H1 (cell line): ENCODE results near the gene MMD. TPM values are rescaled to one million over a fixed set of nuclear protein-coding genes. Genes with fewer than 3 reads are reported as not detected.

Experiments used
- CTCF ChIA-PET: fragments of 300-600 bp; sonication (Branson Sonifier 250); formaldehyde crosslinking; loops from one replicate; lab custom pipeline; 2021; ENCODE audit not compliant: partially characterized antibody; lab: Charles Lee
- POLR2A ChIA-PET: fragments of 300-600 bp; sonication (Branson Sonifier 250); formaldehyde crosslinking; loops from one replicate; lab custom pipeline; 2021; ENCODE audit warnings: inconsistent platforms; ENCODE audit not compliant: partially characterized antibody; lab: Charles Lee
- DNase-seq, 2 experiments: peaks; one replicate each; pipeline versions ENCODE4 v3.0.0 to v3.0.0-alpha.2; 2010 to 2022; ENCODE audit warnings: low spot score in 2 of 2, low read depth in 1 of 2, mixed read lengths in 1 of 2
- FAIRE-seq: peaks from 2 replicates; lab custom pipeline; 2011; peaks lifted over from hg19 to GRCh38; lab: Jason Lieb, UNC
- H2AFZ ChIP-seq: 2 replicates; pipeline ENCODE4 v1.8.1; 2012; ENCODE audit warnings: low read length, inconsistent platforms
- H2AK5ac ChIP-seq: 2 replicates; pipeline ENCODE4 v1.6.1; 2013; ENCODE audit warnings: low read depth, low read length
- H2BK120ac ChIP-seq: replicated peaks from 2 replicates; pipeline ENCODE3; 2013; ENCODE audit warnings: low read depth, low read length, inconsistent platforms
- H2BK12ac ChIP-seq: 2 replicates; pipeline ENCODE4 v1.6.1; 2013; ENCODE audit warnings: low read depth, low read length
- H2BK15ac ChIP-seq: 2 replicates; pipeline ENCODE4 v1.6.1; 2013; ENCODE audit warnings: low read length
- H2BK20ac ChIP-seq: 2 replicates; pipeline ENCODE4 v1.6.1; 2013; ENCODE audit warnings: low read length
- H2BK5ac ChIP-seq: 2 replicates; pipeline ENCODE4 v1.6.1; 2013; ENCODE audit warnings: low read depth, low read length
- H3K14ac ChIP-seq: 2 replicates; pipeline ENCODE4 v1.6.1; 2013; ENCODE audit warnings: inconsistent platforms; ENCODE audit not compliant: insufficient read length
- H3K18ac ChIP-seq: 2 replicates; pipeline ENCODE4 v1.6.1; 2013; ENCODE audit warnings: low read length; ENCODE audit errors: extremely low read depth
- H3K23ac ChIP-seq: 2 replicates; pipeline ENCODE4 v1.6.1; 2013; ENCODE audit warnings: inconsistent platforms; ENCODE audit not compliant: insufficient read length
- H3K23me2 ChIP-seq: 2 replicates; pipeline ENCODE4 v1.6.1; 2013; ENCODE audit warnings: low read depth, low read length
- H3K27ac ChIP-seq: 2 replicates; pipeline ENCODE4 v1.6.1; 2011; ENCODE audit warnings: low read depth, low read length, inconsistent platforms
- H3K27me3 ChIP-seq, 4 experiments: replicated peaks in 1 of 4; 1 replicate in 1 of 4; 2 replicates in 3 of 4; pipeline versions ENCODE4 v1.6.1 to v1.8.1; 2011 to 2013; ENCODE audit warnings: low read length in 3 of 4, mild to moderate bottlenecking in 3 of 4, inconsistent platforms in 2 of 4, mixed read lengths in 2 of 4, moderate library complexity in 1 of 4; ENCODE audit not compliant: control insufficient read depth in 3 of 4, insufficient read depth in 3 of 4; ENCODE audit errors: extremely low read depth in 1 of 4
- H3K36me3 ChIP-seq, 4 experiments: 2 replicates each; pipeline versions ENCODE4 v1.6.1 to v1.8.1; 2011 to 2013; ENCODE audit warnings: mild to moderate bottlenecking in 4 of 4, low read length in 3 of 4, moderate library complexity in 2 of 4, control low read depth in 1 of 4, inconsistent platforms in 1 of 4; ENCODE audit not compliant: insufficient read depth in 4 of 4, control insufficient read depth in 2 of 4
- H3K4ac ChIP-seq: replicated peaks from 2 replicates; pipeline ENCODE3; 2013; ENCODE audit warnings: low read length, low read depth, mixed read lengths, inconsistent platforms; ENCODE audit not compliant: insufficient read length
- H3K4me1 ChIP-seq, 4 experiments: replicated peaks in 1 of 4; 1 replicate in 1 of 4; 2 replicates in 3 of 4; pipeline versions ENCODE4 v1.6.1 to v1.8.1; 2011 to 2013; ENCODE audit warnings: low read length in 3 of 4, inconsistent platforms in 2 of 4, mixed read lengths in 1 of 4; ENCODE audit not compliant: insufficient read depth in 4 of 4, control insufficient read depth in 3 of 4
- H3K4me2 ChIP-seq, 2 experiments: 2 replicates each; pipeline versions ENCODE4 v1.6.1 to v1.8.1; 2011 to 2013; ENCODE audit warnings: low read depth in 2 of 2, low read length in 2 of 2, control low read depth in 1 of 2, inconsistent platforms in 1 of 2, mild to moderate bottlenecking in 1 of 2; ENCODE audit not compliant: insufficient read depth in 1 of 2
- H3K4me3 ChIP-seq, 4 experiments: fragments of 200-600, 300-600 bp in 1 of 4; sonication (generic), shearing (Covaris generic), sonication (Bioruptor Twin) in 1 of 4; 2 replicates each; pipeline versions ENCODE4 v1.5.1 to v1.8.1; 2011 to 2016; ENCODE audit warnings: low read length in 4 of 4, low read depth in 3 of 4, control low read depth in 2 of 4, inconsistent platforms in 2 of 4, mild to moderate bottlenecking in 2 of 4, mixed read lengths in 1 of 4, moderate library complexity in 1 of 4; ENCODE audit not compliant: insufficient read depth in 2 of 4; ENCODE audit errors: extremely low read depth in 1 of 4
- H3K56ac ChIP-seq: replicated peaks from 2 replicates; pipeline ENCODE3; 2013; ENCODE audit warnings: low read depth, mild to moderate bottlenecking, mixed read lengths, low read length, inconsistent platforms; ENCODE audit not compliant: insufficient read length
- H3K79me1 ChIP-seq: 2 replicates; pipeline ENCODE4 v1.6.1; 2013; ENCODE audit warnings: low read depth, low read length, control low read depth
- H3K79me2 ChIP-seq, 2 experiments: 2 replicates each; pipeline versions ENCODE4 v1.6.1 to v1.8.1; 2012 to 2013; ENCODE audit warnings: low read length in 2 of 2, mild to moderate bottlenecking in 2 of 2, inconsistent platforms in 1 of 2; ENCODE audit not compliant: insufficient read depth in 2 of 2, control insufficient read depth in 1 of 2
- H3K9ac ChIP-seq, 4 experiments: replicated peaks in 1 of 4; 1 replicate in 1 of 4; 2 replicates in 3 of 4; pipeline versions ENCODE4 v1.6.1 to v1.8.1; 2011 to 2013; ENCODE audit warnings: low read depth in 3 of 4, low read length in 3 of 4, control low read depth in 2 of 4, mild to moderate bottlenecking in 2 of 4, moderate library complexity in 2 of 4, inconsistent platforms in 1 of 4; ENCODE audit errors: extremely low read depth in 1 of 4
- H3K9me3 ChIP-seq, 2 experiments: 2 replicates each; pipeline versions ENCODE4 v1.6.1 to v1.8.1; 2012 to 2013; ENCODE audit warnings: mild to moderate bottlenecking in 2 of 2, moderate library complexity in 2 of 2, control low read depth in 1 of 2, inconsistent platforms in 1 of 2, low read depth in 1 of 2, low read length in 1 of 2, mixed read lengths in 1 of 2; ENCODE audit not compliant: insufficient read depth in 2 of 2
- H4K20me1 ChIP-seq, 2 experiments: replicated peaks in 1 of 2; 2 replicates each; pipeline versions ENCODE3 to v1.8.1; 2011 to 2013; ENCODE audit warnings: inconsistent platforms in 2 of 2, low read length in 2 of 2, mild to moderate bottlenecking in 1 of 2; ENCODE audit not compliant: insufficient read depth in 2 of 2, control insufficient read depth in 1 of 2
- H4K5ac ChIP-seq: 2 replicates; pipeline ENCODE4 v1.6.1; 2013; ENCODE audit warnings: low read length, low read depth, mixed read lengths, inconsistent platforms; ENCODE audit not compliant: insufficient read length
- H4K8ac ChIP-seq: 2 replicates; pipeline ENCODE4 v1.8.0; 2013; ENCODE audit warnings: mild to moderate bottlenecking, moderate library complexity, low read length, inconsistent platforms; ENCODE audit not compliant: insufficient read depth; ENCODE audit errors: extremely low read depth
- H4K91ac ChIP-seq: replicated peaks from 2 replicates; pipeline ENCODE3; 2013; ENCODE audit warnings: low read length, mixed read lengths, inconsistent platforms; ENCODE audit not compliant: insufficient read length
- BCL11A ChIP-seq, 2 experiments: IDR thresholded peaks; one replicate each; pipeline ENCODE4 v1.6.1; 2011; ENCODE audit warnings: low read depth in 2 of 2, low read length in 2 of 2, mild to moderate bottlenecking in 2 of 2
- POLR2A ChIP-seq, 2 experiments: IDR thresholded peaks; 1 replicate in 1 of 2; 2 replicates in 1 of 2; pipeline ENCODE4 v1.6.1; 2011; ENCODE audit warnings: low read depth in 2 of 2, low read length in 2 of 2, mild to moderate bottlenecking in 2 of 2; ENCODE audit errors: control extremely low read depth in 1 of 2
- RAD21 ChIP-seq, 2 experiments: IDR thresholded peaks in 1 of 2; conservative IDR thresholded peaks in 1 of 2; 2 replicates each; pipeline ENCODE4 v1.6.1; 2011; ENCODE audit warnings: low read depth in 2 of 2, low read length in 2 of 2, improper control_type of control experiment in 1 of 2, inconsistent platforms in 1 of 2, mild to moderate bottlenecking in 1 of 2, moderate library complexity in 1 of 2
- RNF2 ChIP-seq: fragments of 200-900, 300-1000 bp; sonication (generic); IDR thresholded peaks from 2 replicates; pipeline ENCODE4 v1.7.1; 2016; ENCODE audit warnings: borderline replicate concordance, low read depth, mild to moderate bottlenecking, antibody characterized with exemption, low read length; ENCODE audit not compliant: poor library complexity, severe bottlenecking; ENCODE audit errors: missing control alignments
- SUZ12 ChIP-seq: fragments of 200-600 bp; sonication (generic); IDR thresholded peaks from 2 replicates; pipeline ENCODE4 v1.6.1; 2012; ENCODE audit warnings: mild to moderate bottlenecking, inconsistent platforms, low read length, moderate library complexity, mixed read lengths
- TAF7 ChIP-seq: optimal IDR thresholded peaks from 2 replicates; pipeline ENCODE3; 2011; ENCODE audit warnings: low read depth, mild to moderate bottlenecking, inconsistent platforms, low read length, moderate library complexity, borderline replicate concordance
- TBP ChIP-seq: IDR thresholded peaks from 2 replicates; pipeline ENCODE4 v1.6.1; 2011; ENCODE audit warnings: low read depth, low read length, improper control_type of control experiment
- WGBS, 2 experiments: shearing (Covaris generic) in 1 of 2; methylation state at CpG; one replicate each; pipeline versions ENCODE4 v1.1.6 to v1.1.7; 2013 to 2015; ENCODE audit warnings: low lambda C conversion rate in 2 of 2, mixed read lengths in 2 of 2, inconsistent platforms in 1 of 2, low coverage in 1 of 2, missing lambda C conversion rate in 1 of 2; ENCODE audit not compliant: insufficient replicate concordance in 2 of 2, insufficient coverage in 1 of 2, insufficient read length in 1 of 2; ENCODE audit errors: extremely low coverage in 1 of 2, missing lambda C conversion rate in 1 of 2; 5-methylcytosine and 5-hydroxymethylcytosine counted together
- polyA plus RNA-seq, 7 experiments: library from polyadenylated mRNA; depleted of rRNA in 3 of 7; stranded (reverse) in 5 of 7; unstranded in 2 of 7; fragments of >200 nt in 5 of 7; fragments of 200-250 nt in 2 of 7; gene quantifications; 1 replicate in 5 of 7; 2 replicates in 1 of 7; 4 replicates in 1 of 7; pipeline versions ENCODE4 v1.2.1 to v1.2.3, GENCODE V29; 2011 to 2013; ENCODE audit warnings: missing spikeins in 2 of 7, mixed read lengths in 2 of 7
- total RNA-seq: library from RNA; stranded (reverse); fragmentation: NEBNext Ultra II Directional; extraction: Animal tissue kit (Norgen Biotek cat#: 25700); gene quantifications from 2 replicates; pipeline ENCODE4 v1.2.1, GENCODE V29; 2021
- TF ChIP-seq, protein P1 (sequence below): IDR thresholded peaks from 2 replicates; pipeline ENCODE4 v1.6.1; 2011; ENCODE audit warnings: low read depth, mild to moderate bottlenecking, low read length; ENCODE audit not compliant: insufficient read depth

Gene MMD
- total and polyA plus RNA-seq, 2 of the 8 experiments (the other 6 are each of a cell fraction or from before 2014, with no cell fraction given): 28.2 to 37.8 TPM

DNA sequence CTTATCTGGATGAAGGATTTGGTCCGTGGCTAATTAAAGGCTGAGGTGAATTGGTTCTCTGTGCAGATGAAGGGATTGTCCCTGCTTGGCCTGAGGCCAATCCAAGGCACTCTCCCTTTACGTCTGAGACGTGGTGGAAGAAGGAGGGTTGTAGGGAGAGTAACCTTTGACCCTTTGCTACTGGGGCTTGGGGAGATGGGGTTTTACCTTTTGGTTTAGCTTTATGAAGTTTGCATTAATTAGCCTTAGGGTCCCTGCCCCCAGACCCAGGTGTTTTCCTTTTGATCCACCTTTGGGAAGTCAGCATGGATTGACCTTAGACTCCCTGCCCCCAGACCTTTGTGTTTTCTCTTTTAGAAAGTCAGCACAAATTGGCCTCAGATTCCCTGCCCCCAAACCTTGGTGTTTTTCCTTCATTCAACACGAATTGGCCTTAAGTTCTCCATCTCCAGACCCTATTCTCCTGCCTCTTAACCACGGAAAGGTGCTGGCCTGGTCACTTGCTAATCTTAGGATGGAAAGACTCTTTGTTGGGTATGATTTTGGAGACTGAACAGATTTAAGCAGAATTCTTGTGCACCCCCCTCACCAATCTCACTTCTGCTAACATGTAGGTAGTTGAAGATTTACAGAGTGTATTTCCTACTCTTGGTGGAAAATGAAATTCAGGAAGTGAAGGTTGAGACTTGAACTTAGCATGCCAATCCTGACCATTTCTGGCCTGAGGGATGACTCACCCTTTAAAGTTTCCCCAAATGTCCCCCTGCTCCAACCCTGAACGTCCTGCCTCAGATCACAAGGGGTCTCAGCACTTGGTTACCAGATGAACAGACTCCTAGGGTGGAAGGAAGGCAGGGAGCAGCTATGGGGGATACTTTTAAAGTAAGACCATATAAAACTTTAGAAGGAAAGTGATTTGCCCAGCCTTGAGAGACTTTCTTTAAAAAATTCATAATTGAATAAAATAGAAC lies 23.1 kb upstream of the MMD start:
- Histone ChIP-seq H3K23me2 (no peaks in the 10 kb centered on the region), H3K9ac (no peak overlapping the region), H3K4me2 (no peak overlapping the region), H4K5ac (no peak overlapping the region), H3K14ac (no peak overlapping the region), H2BK120ac (no peak overlapping the region), H2AFZ (peak overlapping the region; percentile 58; the same call in 1 of the 2 replicates), H3K27ac (no peak overlapping the region), H4K91ac (no peak overlapping the region), H2BK15ac (no peak overlapping the region), H2BK20ac (no peak overlapping the region), H4K8ac (no peak overlapping the region), H3K79me2 (no peaks in the 10 kb centered on the region), H3K27me3 (no peaks in the 10 kb centered on the region), H2BK5ac (no peak overlapping the region), H3K79me1 (no peaks in the 10 kb centered on the region), H2AK5ac (no peak overlapping the region), H3K18ac (no peak overlapping the region), H3K4me3 (no peak overlapping the region), H3K9me3 (no peaks in the 10 kb centered on the region), H3K4ac (no peak overlapping the region), H3K23ac (no peak overlapping the region), H3K56ac (no peak overlapping the region), H3K4me1 (peaks cover 0 to 7% (median 4%) of the 10 kb centered on the region in 4 experiments; a peak in 3 of 7 replicates), H3K36me3 (no peaks in the 10 kb centered on the region), H4K20me1 (no peaks in the 10 kb centered on the region), H2BK12ac (no peak overlapping the region)
- FAIRE-seq (no peak), DNase-seq (no peak)
- WGBS, 2 experiments: 82% methylated on average over 6 of the region's 6 CpGs; no CpG with 5 or more reads in 1 of the 2 experiments
- ChIA-PET CTCF (no interaction called here), POLR2A (no interaction called here)
- TF ChIP-seq POLR2A (IDR thresholded peaks at IDR 0.05; ENCODE audit: control extremely low read depth in 1 of 2, low read depth in 2 of 2, low read length in 2 of 2) (no peak), RNF2 (no peak), SUZ12 (no peak), TAF7 (no peak), BCL11A (IDR thresholded peaks at IDR 0.05; ENCODE audit: low read depth in 2 of 2, low read length in 2 of 2) (no peak), RAD21 (IDR thresholded peaks at IDR 0.05 in 1 of 2, conservative IDR thresholded peaks at IDR 0.05 in 1 of 2; ENCODE audit: low read depth in 2 of 2, low read length in 2 of 2) (no peak), TBP (no peak)
- TF ChIP-seq, protein P1, sequence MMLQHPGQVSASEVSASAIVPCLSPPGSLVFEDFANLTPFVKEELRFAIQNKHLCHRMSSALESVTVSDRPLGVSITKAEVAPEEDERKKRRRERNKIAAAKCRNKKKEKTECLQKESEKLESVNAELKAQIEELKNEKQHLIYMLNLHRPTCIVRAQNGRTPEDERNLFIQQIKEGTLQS: no peak
